Gastroesophageal sphincter (tissue), 3 donors: ENCODE measurements around the gene FEZF1.

Experiments used
- EP300 ChIP-seq: sonication (generic); formaldehyde crosslinking; IDR thresholded peaks from one replicate; pipeline ENCODE4 v1.6.1; 2017; ENCODE audit warnings: antibody characterized with exemption, mild to moderate bottlenecking
- POLR2A ChIP-seq, 2 donors: fragments of 450-650 bp; IDR thresholded peaks; one replicate each; pipeline ENCODE4 v1.6.1; 2017; ENCODE audit warnings: antibody characterized with exemption in 2 of 2, mild to moderate bottlenecking in 2 of 2, moderate library complexity in 1 of 2
- POLR2AphosphoS5 ChIP-seq: sonication (generic); formaldehyde crosslinking; IDR thresholded peaks from one replicate; pipeline ENCODE4 v1.6.1; 2017; ENCODE audit warnings: antibody characterized with exemption
- TF ChIP-seq, protein P1 (sequence below), 4 experiments: fragments of 200-600 bp in 2 of 4; fragments of 450-650 bp in 2 of 4; sonication (generic) in 1 of 4; IDR thresholded peaks; one replicate each; pipeline ENCODE4 v1.5.1; 2017 to 2019; ENCODE audit warnings: antibody characterized with exemption in 4 of 4, mild to moderate bottlenecking in 2 of 4, moderate library complexity in 2 of 4

DNA sequence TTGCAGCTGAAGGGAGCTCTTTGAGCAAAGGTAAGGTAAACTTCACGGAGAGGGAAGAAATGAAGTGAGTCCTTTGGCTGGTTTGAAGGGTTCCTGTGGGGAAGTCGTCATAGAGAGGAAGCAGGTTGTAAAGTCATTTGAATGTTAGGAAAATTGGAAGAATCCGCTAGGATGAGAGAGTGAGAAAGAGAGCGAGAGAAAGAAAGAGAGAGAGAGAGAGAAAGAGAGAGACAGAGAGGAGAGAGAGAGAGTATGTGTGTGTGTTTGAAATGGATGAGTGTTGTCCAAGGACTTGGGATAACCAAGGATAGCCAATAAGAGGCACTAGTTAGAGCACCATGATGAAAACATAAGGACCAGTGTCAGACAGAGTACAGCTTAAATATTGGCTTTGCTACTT, 43.1 kb downstream of the FEZF1 start:
- TF ChIP-seq, protein P1, sequence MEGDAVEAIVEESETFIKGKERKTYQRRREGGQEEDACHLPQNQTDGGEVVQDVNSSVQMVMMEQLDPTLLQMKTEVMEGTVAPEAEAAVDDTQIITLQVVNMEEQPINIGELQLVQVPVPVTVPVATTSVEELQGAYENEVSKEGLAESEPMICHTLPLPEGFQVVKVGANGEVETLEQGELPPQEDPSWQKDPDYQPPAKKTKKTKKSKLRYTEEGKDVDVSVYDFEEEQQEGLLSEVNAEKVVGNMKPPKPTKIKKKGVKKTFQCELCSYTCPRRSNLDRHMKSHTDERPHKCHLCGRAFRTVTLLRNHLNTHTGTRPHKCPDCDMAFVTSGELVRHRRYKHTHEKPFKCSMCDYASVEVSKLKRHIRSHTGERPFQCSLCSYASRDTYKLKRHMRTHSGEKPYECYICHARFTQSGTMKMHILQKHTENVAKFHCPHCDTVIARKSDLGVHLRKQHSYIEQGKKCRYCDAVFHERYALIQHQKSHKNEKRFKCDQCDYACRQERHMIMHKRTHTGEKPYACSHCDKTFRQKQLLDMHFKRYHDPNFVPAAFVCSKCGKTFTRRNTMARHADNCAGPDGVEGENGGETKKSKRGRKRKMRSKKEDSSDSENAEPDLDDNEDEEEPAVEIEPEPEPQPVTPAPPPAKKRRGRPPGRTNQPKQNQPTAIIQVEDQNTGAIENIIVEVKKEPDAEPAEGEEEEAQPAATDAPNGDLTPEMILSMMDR (IDR thresholded peaks at IDR 0.05) = no peak
- TF ChIP-seq POLR2AphosphoS5 (no peak), EP300 (no peak), POLR2A (IDR thresholded peaks at IDR 0.05) (no peak)
